ENCODE measurements around the gene MRPL20.

MRPL20 gene

GRCh38 chr1:1380860-1381259 lies 26.2 kb downstream of the MRPL20 start:
- H3K36me3 ChIP-seq (replicated peaks) = peaks cover 10% of the 10 kb centered on the region
- no peaks in the 10 kb centered on the region for H3K27me3 ChIP-seq (replicated peaks)
- no peak for TF ChIP-seq CTCF (IDR thresholded peaks at IDR 0.05; ENCODE audit: low read depth, low read length, missing control alignments)
- in situ Hi-C loops (cut with HindIII; ENCODE audit: low pct_ligation_motif_present, low sequenced_read_pairs) = no loop called here
- H3K27ac ChIP-seq = no peak overlapping the region
- H3K4me3 ChIP-seq (ENCODE audit: low read depth, low read length) = no peak overlapping the region
- no peak for DNase-seq

- in situ Hi-C loops (cut with HindIII; ENCODE audit: low pct_ligation_motif_present, low sequenced_read_pairs) = no loop called here
- peaks cover 15% of the 10 kb centered on the region for H3K36me3 ChIP-seq (replicated peaks)
- H3K27me3 ChIP-seq (replicated peaks) = no peaks in the 10 kb centered on the region
- H3K4me3 ChIP-seq (ENCODE audit: low read depth, low read length) = no peak overlapping the region
- no peak overlapping the region for H3K27ac ChIP-seq
- no peak for DNase-seq
- no peak for TF ChIP-seq CTCF (IDR thresholded peaks at IDR 0.05; ENCODE audit: low read depth, low read length, missing control alignments)
These were observed 29.4 kb downstream of the MRPL20 start for GRCh38 chr1:1377540-1378205.

- Histone ChIP-seq H3K27ac (no peak overlapping the region), H3K4me3 (ENCODE audit: low read depth, low read length) (no peak overlapping the region), H3K27me3 (replicated peaks) (no peaks in the 10 kb centered on the region), H3K36me3 (replicated peaks) (peaks cover 13% of the 10 kb centered on the region)
- TF ChIP-seq CTCF (IDR thresholded peaks at IDR 0.05; ENCODE audit: low read depth, low read length, missing control alignments) = no peak
- DNase-seq = no peak
- in situ Hi-C loops (cut with HindIII; ENCODE audit: low pct_ligation_motif_present, low sequenced_read_pairs) = no loop called here
These were observed 30.4 kb downstream of the MRPL20 start for GRCh38 chr1:1376551-1377226.

- H3K4me3 ChIP-seq (ENCODE audit: low read depth, low read length) = peak within 1 kb of the TSS; percentile 89
These were observed 32.0 kb downstream of the MRPL20 start, which contains the start of gene AURKAIP1 for GRCh38 chr1:1374929-1375662. AURKAIP1 (minus strand) TSS chr1:1375207; CDS start chr1:1374756, 451 bp downstream.

GRCh38 chr1:1374589-1374928 lies 32.5 kb downstream of the MRPL20 start:
- no peak for TF ChIP-seq CTCF (IDR thresholded peaks at IDR 0.05; ENCODE audit: low read depth, low read length, missing control alignments)
- H3K27me3 ChIP-seq (replicated peaks) = no peaks in the 10 kb centered on the region
- H3K4me3 ChIP-seq (ENCODE audit: low read depth, low read length) = peak overlapping the region; percentile 89
- H3K36me3 ChIP-seq (replicated peaks) = peaks cover 11% of the 10 kb centered on the region
- H3K27ac ChIP-seq = peak overlapping the region; percentile 89
- in situ Hi-C loops (cut with HindIII; ENCODE audit: low pct_ligation_motif_present, low sequenced_read_pairs) = no loop called here
- DNase-seq = no peak

More at GRCh38 chr1:1374929-1375662, 32.0 kb downstream of the MRPL20 start, which contains the start of gene AURKAIP1:
- TF ChIP-seq CTCF (IDR thresholded peaks at IDR 0.05; ENCODE audit: low read depth, low read length, missing control alignments) = peak; percentile 34
- in situ Hi-C loops (cut with HindIII; ENCODE audit: low pct_ligation_motif_present, low sequenced_read_pairs) = no loop called here
- Histone ChIP-seq H3K27ac (peak within 1 kb of the TSS; percentile 89), H3K36me3 (replicated peaks) (peaks cover 11% of the 10 kb centered on the region), H3K27me3 (replicated peaks) (no peaks in the 10 kb centered on the region)
- DNase-seq = peak; percentile 100
